ENCODE data around the gene CD48.

The CD48 gene

DNA sequence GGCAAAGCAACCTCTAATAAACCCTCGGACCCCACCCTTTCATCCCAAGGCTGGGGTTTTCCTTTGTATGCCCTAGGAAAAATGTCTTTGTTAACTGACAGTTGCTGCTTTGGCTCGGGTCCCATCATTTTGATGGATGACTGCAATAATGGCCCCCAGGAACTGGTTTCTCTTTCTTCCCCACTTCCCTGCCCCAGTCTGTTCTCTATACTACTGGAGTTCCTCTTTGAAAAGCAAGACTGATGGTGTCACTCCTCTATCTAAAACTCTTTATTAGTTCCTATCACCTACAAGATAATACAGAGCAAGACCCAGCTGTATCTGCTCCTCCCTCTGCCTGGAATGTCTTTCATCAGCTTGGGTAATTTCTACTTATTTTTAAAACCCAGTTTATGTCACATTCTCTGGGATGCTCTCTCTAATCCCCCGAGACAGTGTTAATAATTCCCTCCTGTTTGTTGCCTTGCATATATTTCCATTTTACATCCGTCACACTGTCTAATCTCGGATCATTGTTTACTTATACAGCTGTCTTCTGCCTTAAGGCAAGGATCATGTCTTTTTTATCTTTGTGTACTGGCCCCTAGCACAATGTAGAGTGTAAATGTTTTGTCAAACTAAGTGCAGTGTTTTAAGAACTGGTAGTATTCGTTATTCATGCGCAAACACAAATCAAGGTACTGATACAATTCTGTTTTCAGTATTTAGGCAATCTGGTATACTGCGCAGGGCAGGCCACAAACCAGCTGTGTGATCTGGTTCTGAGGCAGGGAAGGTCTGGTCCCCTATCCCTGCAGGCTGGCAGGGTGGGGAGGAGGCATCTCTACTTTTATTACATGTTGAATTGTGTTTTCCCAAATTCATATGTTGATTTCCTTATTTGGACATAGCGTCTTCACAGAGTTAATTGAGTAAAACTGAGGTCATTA lies 80.8 kb downstream of the CD48 start:
- DNase-seq: no peak

DNA sequence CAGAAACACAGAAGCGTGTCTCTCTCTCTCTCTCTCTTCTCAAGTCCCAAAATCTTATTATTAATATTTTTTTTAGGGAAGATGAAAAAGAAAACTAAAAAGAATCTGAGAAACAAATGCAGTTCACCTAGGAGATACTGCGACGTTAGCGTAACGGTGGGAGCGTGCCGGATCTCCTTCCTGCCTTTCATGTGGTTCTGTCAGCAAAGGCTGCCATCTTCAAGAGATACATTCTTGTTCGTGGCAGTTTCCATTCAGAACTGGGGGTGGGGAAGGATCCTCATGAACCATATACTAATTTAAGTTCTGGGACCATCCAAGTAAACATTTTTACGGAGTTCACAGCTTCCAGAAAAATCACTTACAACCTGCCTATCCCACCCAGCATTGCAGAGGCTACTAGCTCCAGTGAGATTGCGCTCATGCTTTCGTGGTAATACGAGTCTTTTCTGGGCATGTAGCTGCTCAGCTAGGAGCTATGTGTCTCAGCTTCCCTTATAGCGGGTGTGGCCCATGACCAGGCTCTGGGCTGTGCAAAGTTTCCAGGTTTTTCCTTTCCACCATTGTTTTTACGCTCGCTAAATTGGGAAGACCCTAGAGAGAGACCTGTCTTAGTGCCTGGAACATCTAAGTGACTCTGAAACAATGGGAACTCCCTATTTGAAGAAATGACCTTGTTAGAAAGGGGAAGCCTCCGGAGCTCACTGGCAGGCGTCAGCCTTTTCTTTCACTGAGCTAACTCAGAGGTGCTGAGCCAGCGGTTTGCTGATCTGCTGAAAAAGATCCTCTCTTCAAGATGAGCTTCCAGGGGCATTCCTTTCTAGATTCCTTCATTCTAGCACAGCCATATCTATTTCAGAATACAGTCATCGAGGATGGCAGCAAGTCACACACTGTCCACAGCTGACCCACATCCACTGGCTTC lies 82.1 kb downstream of the CD48 start:
- DNase-seq: no peak

DNA sequence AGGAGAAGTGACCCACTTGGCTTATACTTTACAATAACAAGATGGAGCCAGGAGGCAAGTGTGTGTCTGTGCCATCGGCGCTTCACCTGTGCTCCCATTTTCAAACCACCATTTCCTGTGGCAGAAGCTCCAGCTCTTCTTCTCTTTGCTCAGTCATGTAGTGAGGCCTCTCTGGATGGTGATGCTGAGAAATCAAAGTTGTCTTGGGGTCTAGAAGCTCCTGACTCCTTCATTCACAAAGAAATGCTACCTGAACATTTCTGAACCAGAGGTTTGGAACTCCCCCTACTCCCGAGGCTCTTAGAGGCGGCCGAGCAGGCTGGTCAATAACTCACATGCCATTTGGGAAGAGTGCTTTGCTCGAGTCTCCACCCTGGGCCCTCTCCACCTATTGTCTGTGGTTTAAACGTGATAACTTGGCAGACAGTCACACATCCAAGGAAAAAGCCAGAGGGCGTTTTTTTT lies 82.8 kb downstream of the CD48 start:
- no peak for DNase-seq

Data from NK-92 treated with Interleukin-12 subunit alpha and Interleukin-12 subunit beta, amount 100 ng/mL, for 24 hours (cell line).